Breast epithelium (tissue), 4 donors: ENCODE data around the gene KRT12. TPM values are rescaled to one million over a fixed set of nuclear protein-coding genes. Genes with fewer than 3 reads are reported as not detected.

Experiments
- DNase-seq, 2 donors: peaks; one replicate each; pipeline ENCODE4 v3.0.0-alpha.2; 2019; ENCODE audit warnings: low spot score in 2 of 2
- H3K27ac ChIP-seq, 2 donors: fragments of 200-600 bp; sonication (generic) in 1 of 2; one replicate each; pipeline ENCODE4 v1.5.1; 2016 to 2019; ENCODE audit warnings: mild to moderate bottlenecking in 1 of 2
- H3K27me3 ChIP-seq, 2 donors: fragments of 200-600 bp; sonication (generic) in 1 of 2; one replicate each; pipeline versions ENCODE4 v1.5.1 to v1.6.0; 2017 to 2019; ENCODE audit warnings: control low read depth in 1 of 2, mild to moderate bottlenecking in 1 of 2
- H3K36me3 ChIP-seq: fragments of 200-600 bp; one replicate; pipeline ENCODE4 v1.5.1; 2019
- H3K4me1 ChIP-seq, 2 donors: fragments of 200-600 bp; sonication (generic); one replicate each; pipeline ENCODE4 v1.5.1; 2016 to 2019; ENCODE audit warnings: control low read depth in 1 of 2
- H3K4me3 ChIP-seq, 3 donors: fragments of 200-600 bp; sonication (generic); 1 replicate in 2 of 3; 2 replicates in 1 of 3; pipeline ENCODE4 v1.5.1; 2016 to 2019; ENCODE audit warnings: mild to moderate bottlenecking in 3 of 3, moderate library complexity in 2 of 3
- H3K9me3 ChIP-seq, 2 donors: fragments of 200-600 bp; sonication (generic) in 1 of 2; one replicate each; pipeline ENCODE4 v1.5.1; 2016 to 2019; ENCODE audit warnings: control low read depth in 1 of 2
- POLR2A ChIP-seq: fragments of 450-650 bp; IDR thresholded peaks from one replicate; pipeline ENCODE4 v1.6.1; 2016; ENCODE audit warnings: antibody characterized with exemption, mild to moderate bottlenecking, moderate library complexity
- POLR2AphosphoS5 ChIP-seq, 3 donors: sonication (generic); formaldehyde crosslinking; IDR thresholded peaks; one replicate each; pipeline ENCODE4 v1.6.1; 2017; ENCODE audit warnings: antibody characterized with exemption in 3 of 3
- intact Hi-C: fragments of 100-400 bp; cut with DNase I; formaldehyde crosslinking; loops from one replicate; pipeline ENCODE4 v1.15.1; 2023; ENCODE audit warnings: low total_unique reads
- total RNA-seq, 3 donors: library from RNA; depleted of rRNA; stranded (reverse); fragments of >200 nt; gene quantifications; one replicate each; pipeline ENCODE4 v1.1.0, GENCODE V29; 2016
- TF ChIP-seq, protein P1 (sequence below), 3 donors: fragments of 450-650 bp; IDR thresholded peaks; one replicate each; pipeline ENCODE4 v1.5.1; 2016 to 2017; ENCODE audit warnings: antibody characterized with exemption in 3 of 3, mild to moderate bottlenecking in 3 of 3, moderate library complexity in 3 of 3

KRT12 gene
- total RNA-seq, 3 donors from 2014 or later: not detected

- intact Hi-C loops: no loop called here
- no peak for TF ChIP-seq POLR2AphosphoS5 (IDR thresholded peaks at IDR 0.05)
- TF ChIP-seq, protein P1, sequence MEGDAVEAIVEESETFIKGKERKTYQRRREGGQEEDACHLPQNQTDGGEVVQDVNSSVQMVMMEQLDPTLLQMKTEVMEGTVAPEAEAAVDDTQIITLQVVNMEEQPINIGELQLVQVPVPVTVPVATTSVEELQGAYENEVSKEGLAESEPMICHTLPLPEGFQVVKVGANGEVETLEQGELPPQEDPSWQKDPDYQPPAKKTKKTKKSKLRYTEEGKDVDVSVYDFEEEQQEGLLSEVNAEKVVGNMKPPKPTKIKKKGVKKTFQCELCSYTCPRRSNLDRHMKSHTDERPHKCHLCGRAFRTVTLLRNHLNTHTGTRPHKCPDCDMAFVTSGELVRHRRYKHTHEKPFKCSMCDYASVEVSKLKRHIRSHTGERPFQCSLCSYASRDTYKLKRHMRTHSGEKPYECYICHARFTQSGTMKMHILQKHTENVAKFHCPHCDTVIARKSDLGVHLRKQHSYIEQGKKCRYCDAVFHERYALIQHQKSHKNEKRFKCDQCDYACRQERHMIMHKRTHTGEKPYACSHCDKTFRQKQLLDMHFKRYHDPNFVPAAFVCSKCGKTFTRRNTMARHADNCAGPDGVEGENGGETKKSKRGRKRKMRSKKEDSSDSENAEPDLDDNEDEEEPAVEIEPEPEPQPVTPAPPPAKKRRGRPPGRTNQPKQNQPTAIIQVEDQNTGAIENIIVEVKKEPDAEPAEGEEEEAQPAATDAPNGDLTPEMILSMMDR (IDR thresholded peaks at IDR 0.05): no peak
- no peak for TF ChIP-seq POLR2A
- H3K4me1 ChIP-seq: no peaks in the 10 kb centered on the region
- no peaks in the 10 kb centered on the region for H3K9me3 ChIP-seq
- DNase-seq: no peak
- no peaks in the 10 kb centered on the region for H3K27me3 ChIP-seq
- no peak overlapping the region for H3K4me3 ChIP-seq
- no peaks in the 10 kb centered on the region for H3K36me3 ChIP-seq
- no peak overlapping the region for H3K27ac ChIP-seq
Measured at GRCh38 chr17:40900809-40901356, 33.9 kb upstream of the KRT12 start.

DNA sequence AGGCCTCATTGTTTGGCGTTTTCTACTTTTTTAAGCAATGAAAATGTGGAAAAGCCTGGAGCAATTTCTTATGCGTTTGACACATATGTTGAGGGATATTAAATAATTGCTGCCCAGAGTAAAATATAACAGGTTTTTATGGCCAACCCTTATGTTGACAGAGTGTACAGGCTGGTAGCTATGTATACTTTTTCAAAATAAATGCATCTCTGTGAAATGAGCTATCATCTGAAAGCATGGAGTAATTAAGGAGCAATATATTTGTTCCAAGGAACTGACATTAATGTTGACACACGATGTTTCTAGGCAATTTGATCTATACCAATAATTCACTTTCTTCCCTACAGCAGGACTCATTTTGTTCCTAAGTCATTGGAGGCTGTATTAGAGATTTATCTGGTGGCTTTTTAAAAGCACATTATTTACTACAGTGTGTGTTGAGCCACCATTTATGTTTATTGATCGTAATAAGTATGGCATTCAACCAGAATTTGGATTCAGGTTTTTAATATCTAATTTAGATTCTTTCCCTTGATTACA, 30.0 kb upstream of the KRT12 start:
- Histone ChIP-seq H3K36me3 (no peaks in the 10 kb centered on the region), H3K4me1 (no peaks in the 10 kb centered on the region), H3K9me3 (no peaks in the 10 kb centered on the region), H3K27ac (peak overlapping the region in 1 of 2 donors; percentile 8), H3K27me3 (no peaks in the 10 kb centered on the region), H3K4me3 (no peak overlapping the region)
- TF ChIP-seq, protein P1 (IDR thresholded peaks at IDR 0.05): no peak
- no peak for TF ChIP-seq POLR2A
- TF ChIP-seq POLR2AphosphoS5 (IDR thresholded peaks at IDR 0.05): no peak
- no peak for DNase-seq
- intact Hi-C loops: no loop called here

DNA sequence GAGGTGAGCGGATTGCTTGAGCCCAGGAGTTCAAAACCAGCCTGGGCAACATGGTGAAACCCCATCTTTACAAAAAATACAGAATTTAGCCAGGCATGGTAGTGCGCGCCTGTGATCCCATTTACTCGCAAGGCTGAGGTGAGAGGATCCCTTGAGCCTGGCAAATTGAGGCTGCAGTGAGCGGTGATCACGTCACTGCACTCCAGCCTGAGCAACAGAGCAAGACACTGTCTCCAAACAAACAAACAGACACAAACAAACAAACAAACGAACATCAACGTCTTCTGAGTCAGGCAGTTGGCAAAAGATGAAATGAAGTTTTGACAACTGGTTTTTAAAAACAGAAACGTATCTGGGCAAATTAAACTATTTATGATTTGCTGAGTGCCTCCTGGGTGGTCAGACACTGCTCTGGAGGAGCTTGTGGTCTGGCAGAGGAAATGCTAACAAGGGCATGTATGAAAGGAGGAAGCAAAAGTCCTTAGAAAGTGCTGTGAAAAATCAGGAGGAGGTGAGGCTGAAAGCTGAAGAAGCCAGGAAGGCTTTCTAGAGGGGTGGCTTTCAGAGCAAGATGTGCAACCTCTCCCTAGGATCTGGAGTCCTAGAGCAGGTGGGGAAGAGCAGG, 28.2 kb upstream of the KRT12 start:
- Histone ChIP-seq H3K4me1 (no peaks in the 10 kb centered on the region), H3K27me3 (no peaks in the 10 kb centered on the region), H3K4me3 (no peak overlapping the region), H3K9me3 (no peaks in the 10 kb centered on the region), H3K36me3 (no peaks in the 10 kb centered on the region), H3K27ac (no peak overlapping the region)
- TF ChIP-seq, protein P1 (IDR thresholded peaks at IDR 0.05): no peak
- TF ChIP-seq POLR2A: no peak
- no peak for TF ChIP-seq POLR2AphosphoS5 (IDR thresholded peaks at IDR 0.05)
- intact Hi-C loops: no loop called here
- no peak for DNase-seq

- H3K36me3 ChIP-seq: no peaks in the 10 kb centered on the region
- TF ChIP-seq, protein P1 (IDR thresholded peaks at IDR 0.05): no peak
- no peak for TF ChIP-seq POLR2AphosphoS5 (IDR thresholded peaks at IDR 0.05)
- no peak for TF ChIP-seq POLR2A
- no peak overlapping the region for H3K4me3 ChIP-seq
- H3K9me3 ChIP-seq: no peaks in the 10 kb centered on the region
- H3K27ac ChIP-seq: no peak overlapping the region
- no peaks in the 10 kb centered on the region for H3K4me1 ChIP-seq
- intact Hi-C loops: no loop called here
- no peaks in the 10 kb centered on the region for H3K27me3 ChIP-seq
- no peak for DNase-seq
Measured at GRCh38 chr17:40888196-40888720, 21.2 kb upstream of the KRT12 start.

- Histone ChIP-seq H3K4me1 (no peaks in the 10 kb centered on the region), H3K9me3 (no peaks in the 10 kb centered on the region), H3K27me3 (no peaks in the 10 kb centered on the region), H3K27ac (no peak overlapping the region), H3K4me3 (no peak overlapping the region), H3K36me3 (no peaks in the 10 kb centered on the region)
- intact Hi-C loops: no loop called here
- TF ChIP-seq POLR2A (no peak), POLR2AphosphoS5 (IDR thresholded peaks at IDR 0.05) (no peak)
- TF ChIP-seq, protein P1 (IDR thresholded peaks at IDR 0.05): no peak
- no peak for DNase-seq
Measured at GRCh38 chr17:40886090-40886489, 19.1 kb upstream of the KRT12 start.
